Parathyroid adenoma (tissue), 2 donors: ENCODE measurements around the gene CENPL.

Experiments used
- H2AFZ ChIP-seq: fragments of 300-600 bp; sonication (generic); one replicate; pipeline ENCODE4 v1.7.0; 2017; ENCODE audit warnings: antibody characterized with exemption, mild to moderate bottlenecking
- H3K27ac ChIP-seq: fragments of 300-600 bp; sonication (generic); one replicate; pipeline ENCODE4 v1.7.0; 2017
- H3K27me3 ChIP-seq: fragments of 300-600 bp; sonication (generic); one replicate; pipeline ENCODE4 v1.7.0; 2017; ENCODE audit warnings: low read length; ENCODE audit not compliant: control insufficient read depth, insufficient read depth
- H3K36me3 ChIP-seq: fragments of 300-600 bp; sonication (generic); one replicate; pipeline ENCODE4 v1.7.0; 2017; ENCODE audit warnings: low read length; ENCODE audit not compliant: control insufficient read depth, insufficient read depth
- H3K4me1 ChIP-seq: fragments of 300-600 bp; sonication (generic); one replicate; pipeline ENCODE4 v1.7.0; 2017; ENCODE audit warnings: control low read depth
- H3K4me2 ChIP-seq: fragments of 300-600 bp; sonication (generic); one replicate; pipeline ENCODE4 v1.7.0; 2017; ENCODE audit warnings: low read length
- H3K4me3 ChIP-seq: fragments of 300-600 bp; sonication (generic); one replicate; pipeline ENCODE4 v1.7.0; 2017; ENCODE audit warnings: low read depth, low read length
- H3K79me2 ChIP-seq: fragments of 300-600 bp; sonication (generic); one replicate; pipeline ENCODE4 v1.7.0; 2017; ENCODE audit warnings: control low read depth
- H3K9ac ChIP-seq: fragments of 300-600 bp; sonication (generic); one replicate; pipeline ENCODE4 v1.7.0; 2017; ENCODE audit warnings: mild to moderate bottlenecking
- H3K9me3 ChIP-seq: fragments of 300-600 bp; sonication (generic); one replicate; pipeline ENCODE4 v1.7.0; 2017; ENCODE audit warnings: low read length; ENCODE audit not compliant: control insufficient read depth
- CTCF ChIP-seq: fragments of 300-600 bp; sonication (generic); IDR thresholded peaks from one replicate; pipeline ENCODE4 v1.7.0; 2017; ENCODE audit warnings: antibody characterized with exemption, mild to moderate bottlenecking
- donor health status: primary hyperparathyroidism.

Gene CENPL

GRCh38 chr1:173856903-173857302, 32.2 kb upstream of the CENPL start:
- Histone ChIP-seq H2AFZ (no peak overlapping the region), H3K4me1 (no peaks in the 10 kb centered on the region), H3K4me2 (no peak overlapping the region), H3K27ac (no peak overlapping the region), H3K9me3 (no peaks in the 10 kb centered on the region), H3K36me3 (no peaks in the 10 kb centered on the region), H3K9ac (no peak overlapping the region), H3K27me3 (no peaks in the 10 kb centered on the region), H3K79me2 (no peaks in the 10 kb centered on the region), H3K4me3 (no peak overlapping the region)
- no peak for TF ChIP-seq CTCF

- Histone ChIP-seq H3K36me3 (no peaks in the 10 kb centered on the region), H2AFZ (no peak overlapping the region), H3K4me3 (no peak overlapping the region), H3K9ac (no peak overlapping the region), H3K4me2 (no peak overlapping the region), H3K9me3 (no peaks in the 10 kb centered on the region), H3K27ac (no peak overlapping the region), H3K4me1 (no peaks in the 10 kb centered on the region), H3K27me3 (no peaks in the 10 kb centered on the region), H3K79me2 (no peaks in the 10 kb centered on the region)
- TF ChIP-seq CTCF = no peak
These were observed 31.3 kb upstream of the CENPL start for GRCh38 chr1:173856014-173856413.

GRCh38 chr1:173853074-173853473, 28.4 kb upstream of the CENPL start:
- Histone ChIP-seq H3K36me3 (no peaks in the 10 kb centered on the region), H3K9me3 (no peaks in the 10 kb centered on the region), H2AFZ (no peak overlapping the region), H3K4me3 (no peak overlapping the region), H3K79me2 (no peaks in the 10 kb centered on the region), H3K9ac (no peak overlapping the region), H3K27ac (no peak overlapping the region), H3K4me2 (no peak overlapping the region), H3K4me1 (no peaks in the 10 kb centered on the region), H3K27me3 (no peaks in the 10 kb centered on the region)
- TF ChIP-seq CTCF = no peak

GRCh38 chr1:173852105-173852504, 27.4 kb upstream of the CENPL start:
- H3K36me3 ChIP-seq = no peaks in the 10 kb centered on the region
- TF ChIP-seq CTCF = no peak
- H3K9me3 ChIP-seq = no peaks in the 10 kb centered on the region

GRCh38 chr1:173832748-173833147, 8.1 kb upstream of the CENPL start:
- no peaks in the 10 kb centered on the region for H3K79me2 ChIP-seq
- no peak overlapping the region for H3K9ac ChIP-seq
- no peak overlapping the region for H3K4me3 ChIP-seq
- no peaks in the 10 kb centered on the region for H3K27me3 ChIP-seq
- no peaks in the 10 kb centered on the region for H3K4me1 ChIP-seq
- no peak for TF ChIP-seq CTCF
- no peaks in the 10 kb centered on the region for H3K9me3 ChIP-seq
- H2AFZ ChIP-seq = no peak overlapping the region
- no peak overlapping the region for H3K4me2 ChIP-seq
- no peak overlapping the region for H3K27ac ChIP-seq
- no peaks in the 10 kb centered on the region for H3K36me3 ChIP-seq

More at GRCh38 chr1:173852105-173852504, 27.4 kb upstream of the CENPL start:
- H3K27ac ChIP-seq = no peak overlapping the region
- H3K4me2 ChIP-seq = no peak overlapping the region
- no peak overlapping the region for H2AFZ ChIP-seq
- no peaks in the 10 kb centered on the region for H3K4me1 ChIP-seq
- no peak overlapping the region for H3K4me3 ChIP-seq
- no peak overlapping the region for H3K9ac ChIP-seq
- H3K79me2 ChIP-seq = no peaks in the 10 kb centered on the region
- H3K27me3 ChIP-seq = no peaks in the 10 kb centered on the region
